ENCODE results near the gene MOV10. TPM values are rescaled to one million over a fixed set of nuclear protein-coding genes. Genes with fewer than 3 reads are reported as not detected.

MOV10 gene
- total RNA-seq, 1 donor from 2014 or later: 74.9 TPM

- TF ChIP-seq, protein P1, sequence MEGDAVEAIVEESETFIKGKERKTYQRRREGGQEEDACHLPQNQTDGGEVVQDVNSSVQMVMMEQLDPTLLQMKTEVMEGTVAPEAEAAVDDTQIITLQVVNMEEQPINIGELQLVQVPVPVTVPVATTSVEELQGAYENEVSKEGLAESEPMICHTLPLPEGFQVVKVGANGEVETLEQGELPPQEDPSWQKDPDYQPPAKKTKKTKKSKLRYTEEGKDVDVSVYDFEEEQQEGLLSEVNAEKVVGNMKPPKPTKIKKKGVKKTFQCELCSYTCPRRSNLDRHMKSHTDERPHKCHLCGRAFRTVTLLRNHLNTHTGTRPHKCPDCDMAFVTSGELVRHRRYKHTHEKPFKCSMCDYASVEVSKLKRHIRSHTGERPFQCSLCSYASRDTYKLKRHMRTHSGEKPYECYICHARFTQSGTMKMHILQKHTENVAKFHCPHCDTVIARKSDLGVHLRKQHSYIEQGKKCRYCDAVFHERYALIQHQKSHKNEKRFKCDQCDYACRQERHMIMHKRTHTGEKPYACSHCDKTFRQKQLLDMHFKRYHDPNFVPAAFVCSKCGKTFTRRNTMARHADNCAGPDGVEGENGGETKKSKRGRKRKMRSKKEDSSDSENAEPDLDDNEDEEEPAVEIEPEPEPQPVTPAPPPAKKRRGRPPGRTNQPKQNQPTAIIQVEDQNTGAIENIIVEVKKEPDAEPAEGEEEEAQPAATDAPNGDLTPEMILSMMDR (conservative IDR thresholded peaks at IDR 0.05): no peak
- H3K9me3 Mint-ChIP-seq: no peaks in the 10 kb centered on the region
- H3K4me3 Mint-ChIP-seq: no peak overlapping the region
- no peaks in the 10 kb centered on the region for H3K4me1 Mint-ChIP-seq
- no peak for DNase-seq (ENCODE audit: low read depth, low spot score)
- peaks cover 23% of the 10 kb centered on the region for H3K36me3 Mint-ChIP-seq (ENCODE audit: low read depth)
- no peak overlapping the region for H3K27ac Mint-ChIP-seq (ENCODE audit: unreplicated experiment)
- no peaks in the 10 kb centered on the region for H3K27me3 Mint-ChIP-seq (ENCODE audit: low read depth)
Measured at GRCh38 chr1:112665857-112666256, 8.6 kb upstream of the MOV10 start.

DNA sequence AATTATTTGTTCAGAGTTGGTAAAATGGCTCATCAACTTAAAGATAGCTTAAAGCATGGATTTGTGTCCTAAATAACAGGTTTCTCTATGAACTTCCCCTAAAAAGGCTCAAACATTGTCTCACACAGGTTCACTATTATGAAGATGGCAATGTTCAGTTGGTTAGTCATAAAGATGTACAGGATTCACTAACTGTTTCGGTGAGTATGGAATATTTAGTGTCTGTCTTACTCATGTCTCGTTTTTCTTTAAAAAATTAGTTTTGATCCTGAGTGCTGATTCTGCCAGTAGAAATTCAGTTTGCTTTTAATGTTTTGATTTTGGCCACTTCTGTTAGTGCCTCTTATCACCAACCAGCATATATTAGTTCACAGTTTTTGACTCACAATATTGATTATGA, 7.5 kb upstream of the MOV10 start:
- H3K36me3 Mint-ChIP-seq (ENCODE audit: low read depth): peaks cover 16% of the 10 kb centered on the region
- H3K27me3 Mint-ChIP-seq (ENCODE audit: low read depth): no peaks in the 10 kb centered on the region
- no peaks in the 10 kb centered on the region for H3K9me3 Mint-ChIP-seq
- no peak for DNase-seq (ENCODE audit: low read depth, low spot score)
- no peaks in the 10 kb centered on the region for H3K4me1 Mint-ChIP-seq
- H3K27ac Mint-ChIP-seq (ENCODE audit: unreplicated experiment): no peak overlapping the region
- no peak overlapping the region for H3K4me3 Mint-ChIP-seq
- TF ChIP-seq, protein P1 (conservative IDR thresholded peaks at IDR 0.05): no peak

GRCh38 chr1:112672009-112672408, 2.5 kb upstream of the MOV10 start:
- peaks cover 15% of the 10 kb centered on the region for H3K36me3 Mint-ChIP-seq (ENCODE audit: low read depth)
- H3K27ac Mint-ChIP-seq (ENCODE audit: unreplicated experiment): no peak overlapping the region
- H3K27me3 Mint-ChIP-seq (ENCODE audit: low read depth): no peaks in the 10 kb centered on the region
- H3K4me3 Mint-ChIP-seq: no peak overlapping the region
- peaks cover 27% of the 10 kb centered on the region for H3K4me1 Mint-ChIP-seq
- H3K9me3 Mint-ChIP-seq: no peaks in the 10 kb centered on the region
- no peak for DNase-seq (ENCODE audit: low read depth, low spot score)
- TF ChIP-seq, protein P1 (conservative IDR thresholded peaks at IDR 0.05): no peak

DNA sequence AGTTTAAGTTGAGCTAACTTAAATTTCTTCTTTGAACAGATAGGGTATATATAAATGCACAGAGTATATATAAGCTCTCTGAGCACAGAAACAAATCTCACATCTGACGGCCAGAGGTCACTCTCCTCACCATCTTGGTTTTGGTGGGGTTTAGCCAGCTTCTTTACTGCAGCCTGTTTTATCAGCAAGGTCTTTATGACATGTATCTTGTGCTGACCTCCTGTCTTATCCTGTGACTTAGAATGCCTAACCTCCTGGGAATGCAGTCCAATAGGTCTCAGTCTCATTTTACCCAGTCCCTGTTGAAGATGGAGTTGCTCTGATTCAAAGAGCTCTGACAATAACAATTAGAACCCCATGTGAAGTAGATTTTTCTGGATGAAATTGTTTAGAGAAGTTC, 1.6 kb upstream of the MOV10 start:
- H3K4me3 Mint-ChIP-seq: peak overlapping the region; percentile 97
- DNase-seq (ENCODE audit: low read depth, low spot score): no peak
- H3K27me3 Mint-ChIP-seq (ENCODE audit: low read depth): no peaks in the 10 kb centered on the region
- H3K4me1 Mint-ChIP-seq: peaks cover 27% of the 10 kb centered on the region
- no peaks in the 10 kb centered on the region for H3K9me3 Mint-ChIP-seq
- peaks cover 13% of the 10 kb centered on the region for H3K36me3 Mint-ChIP-seq (ENCODE audit: low read depth)
- H3K27ac Mint-ChIP-seq (ENCODE audit: unreplicated experiment): no peak overlapping the region
- TF ChIP-seq, protein P1 (conservative IDR thresholded peaks at IDR 0.05): no peak

GRCh38 chr1:112673592-112674439, 643 bp upstream of the MOV10 start:
- Mint-ChIP-seq H3K9me3 (no peaks in the 10 kb centered on the region), H3K27ac (ENCODE audit: unreplicated experiment) (peak overlapping the region; percentile 92), H3K36me3 (ENCODE audit: low read depth) (peaks cover 13% of the 10 kb centered on the region), H3K27me3 (ENCODE audit: low read depth) (no peaks in the 10 kb centered on the region), H3K4me1 (peaks cover 31% of the 10 kb centered on the region), H3K4me3 (peak overlapping the region; percentile 97)
- TF ChIP-seq, protein P1 (conservative IDR thresholded peaks at IDR 0.05): peak; percentile 63
- DNase-seq (ENCODE audit: low read depth, low spot score): no peak

Data from neural crest cell (in vitro differentiated cells).